Activated T-cell treated with anti-CD3 and anti-CD28 coated beads for 1 hour (primary cell): ENCODE results near the gene THRA.

ENCODE experiments used
- DNase-seq: peaks from one replicate; pipeline ENCODE4 v3.0.0-alpha.2; 2020; ENCODE audit warnings: low read depth

THRA gene

DNA sequence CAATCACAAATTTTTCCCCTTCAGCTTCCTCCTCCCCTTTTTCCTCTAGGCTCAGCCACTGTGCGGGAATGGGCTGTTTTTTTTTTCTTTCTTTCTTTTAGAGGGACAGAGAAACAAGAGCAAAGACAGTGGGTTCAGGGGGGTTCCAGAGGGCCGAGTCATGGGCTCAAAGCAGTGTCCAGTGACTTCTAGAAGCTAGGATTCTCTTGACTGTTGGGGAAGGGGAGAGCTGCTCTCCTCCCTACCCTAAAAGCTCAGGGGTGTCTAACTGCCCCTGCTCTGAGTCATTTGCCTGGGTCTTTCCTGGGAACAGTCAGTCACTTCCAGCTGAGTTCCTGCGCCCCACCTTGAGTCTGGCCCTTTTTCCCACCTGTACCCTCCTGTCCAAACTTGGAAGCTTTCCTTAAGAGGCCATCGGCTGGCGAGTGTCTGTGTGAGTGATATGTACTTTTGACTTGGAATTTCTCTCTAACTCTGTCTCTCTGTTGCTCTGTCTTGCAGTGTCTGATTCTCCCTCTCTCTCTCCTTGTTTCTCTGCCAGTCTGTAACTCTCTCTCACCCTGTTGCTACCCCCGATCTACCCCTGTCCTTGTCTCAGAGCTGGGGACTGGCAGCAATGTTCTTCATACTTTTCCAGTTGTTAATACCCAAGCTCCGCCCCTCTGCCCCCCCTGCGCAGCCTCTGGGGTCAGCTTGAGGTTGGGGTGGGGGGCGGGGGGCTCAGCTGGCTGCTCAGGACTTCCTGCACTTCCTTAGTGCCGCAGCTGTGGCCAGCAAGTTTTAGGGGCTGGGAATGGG, 2.4 kb downstream of the THRA start:
- no peak for DNase-seq

DNA sequence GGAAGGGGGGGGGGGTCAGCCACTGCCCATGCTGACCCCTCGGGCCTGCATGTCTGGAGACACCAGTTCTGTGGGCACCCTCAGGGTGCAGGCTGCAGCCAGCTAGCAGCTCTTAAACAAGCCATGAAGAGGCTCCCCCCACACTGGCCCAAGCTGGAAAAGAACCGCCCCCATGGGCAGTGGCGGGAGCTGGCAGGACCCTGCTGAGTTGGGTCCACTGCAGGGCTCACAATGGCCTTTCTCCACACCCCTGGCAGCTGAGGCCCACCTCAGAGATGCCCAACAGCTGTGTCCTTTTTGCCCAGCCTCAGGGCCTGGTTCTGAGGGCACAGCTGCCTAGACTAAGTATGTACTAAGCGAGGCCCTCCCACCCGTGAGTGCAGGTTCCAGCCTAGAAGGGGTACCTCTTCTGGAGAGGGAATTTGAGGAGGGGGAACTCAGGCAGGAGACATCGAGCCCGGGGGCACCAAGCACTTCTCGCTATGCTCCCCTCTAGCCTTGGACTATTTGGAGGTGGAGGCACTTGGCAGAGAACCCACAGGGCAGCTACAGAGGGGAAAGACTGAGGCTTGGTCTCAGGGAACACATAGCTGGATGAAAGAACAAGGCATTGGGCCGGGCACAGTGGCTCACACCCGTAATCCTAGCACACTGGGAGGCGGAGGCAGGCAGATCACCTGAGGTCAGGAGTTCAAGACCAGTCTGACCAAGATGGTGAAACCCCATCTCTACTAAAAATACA, 3.2 kb downstream of the THRA start:
- DNase-seq, result no peak

DNA sequence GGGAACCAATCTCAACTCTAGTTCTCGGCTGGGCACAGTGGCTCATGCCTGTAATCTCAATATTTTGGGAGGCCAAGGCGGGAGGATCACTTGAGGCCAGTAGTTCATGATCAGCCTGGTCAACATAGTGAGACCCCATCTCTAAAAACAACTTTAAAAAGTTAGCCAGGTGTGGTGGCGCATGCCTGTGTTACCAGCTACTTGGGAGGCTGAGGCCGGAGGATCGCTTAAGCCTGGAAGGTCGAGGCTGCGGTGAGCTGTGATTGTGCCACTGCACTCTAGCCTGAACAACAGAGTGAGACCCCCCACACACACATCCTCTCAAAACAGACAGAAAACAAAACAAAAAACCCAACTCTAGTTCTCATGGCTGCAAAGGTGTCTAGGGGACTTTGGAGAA, 4.9 kb downstream of the THRA start:
- DNase-seq, result no peak

DNA sequence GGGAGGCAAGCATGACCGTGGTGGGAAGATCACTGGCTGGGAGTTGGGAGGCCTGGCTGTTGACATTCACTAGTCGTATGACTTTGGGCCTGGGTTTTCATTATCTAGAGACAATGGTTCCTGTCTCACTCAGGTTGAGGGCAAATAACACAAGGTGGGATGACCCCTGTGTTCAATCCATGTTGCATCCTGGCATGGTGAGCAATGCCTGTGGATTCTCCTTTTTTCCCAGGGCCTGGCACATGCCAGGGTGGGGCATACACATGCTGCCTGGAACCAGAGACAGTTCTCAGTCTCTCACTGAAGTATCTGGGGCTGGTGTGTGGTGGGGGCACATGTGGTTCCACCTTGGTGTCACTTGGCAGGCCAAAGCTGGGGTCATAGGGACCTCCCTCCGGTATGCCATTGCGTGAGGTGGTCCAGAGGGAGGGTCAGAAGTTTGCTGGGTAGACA, 5.4 kb downstream of the THRA start:
- no peak for DNase-seq

DNA sequence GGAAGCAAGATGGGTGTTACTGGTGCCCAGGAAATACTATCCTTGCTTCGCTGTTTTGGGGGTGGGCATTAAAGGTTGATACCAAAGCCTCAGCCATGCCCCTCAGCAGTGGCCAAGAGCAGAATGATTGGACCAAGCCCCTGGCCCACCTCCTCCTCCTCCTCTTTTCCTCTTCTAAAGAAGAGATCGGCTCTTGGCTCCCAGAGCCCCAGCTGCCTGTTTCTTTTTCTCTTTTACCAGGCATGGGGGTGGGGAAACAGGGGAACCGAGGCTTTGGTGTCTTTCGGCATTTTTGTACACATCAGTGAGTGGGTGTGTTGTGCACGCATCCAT, 5.8 kb downstream of the THRA start:
- no peak for DNase-seq

DNA sequence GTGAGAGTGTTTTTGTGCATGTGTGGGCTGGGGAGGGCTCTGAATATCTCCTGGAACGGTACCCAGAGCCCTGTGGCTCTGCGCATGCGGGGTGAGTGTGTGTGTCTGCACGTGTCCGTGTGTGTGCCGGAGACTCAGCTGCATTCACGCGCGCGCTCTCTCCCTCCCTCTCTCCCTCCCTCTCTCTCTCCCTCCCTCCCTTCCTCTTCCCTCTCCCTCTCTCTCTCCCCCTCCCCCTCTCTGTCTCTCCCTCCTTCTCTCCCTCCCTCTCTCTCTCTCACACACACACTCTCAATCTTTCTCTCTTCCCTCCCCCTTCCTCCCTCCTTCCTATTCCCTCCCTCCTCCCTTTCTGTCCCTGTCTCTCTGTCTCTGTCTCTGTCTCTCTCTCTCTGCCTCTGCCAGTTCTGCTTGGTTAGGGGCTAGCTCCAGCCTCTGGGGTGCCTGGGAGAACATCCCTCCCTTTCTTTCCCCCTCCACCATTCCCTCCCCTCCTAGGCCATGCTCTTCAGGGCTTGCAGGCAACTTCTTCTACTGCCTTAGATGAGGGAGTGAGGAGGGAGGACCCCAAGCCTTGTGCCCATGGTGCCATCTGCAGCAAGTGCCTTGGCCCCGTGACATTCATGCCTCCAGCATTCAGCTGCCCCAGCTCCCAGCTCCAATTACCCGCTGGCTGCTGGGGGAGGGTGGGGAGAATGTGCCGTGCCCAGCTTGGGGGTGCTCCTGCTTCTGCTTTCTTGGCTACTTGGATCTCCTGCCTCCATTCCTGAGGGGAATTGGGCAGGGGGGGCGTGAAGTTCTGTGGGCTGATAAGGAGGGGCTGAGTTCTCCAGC, 6.4 kb downstream of the THRA start:
- peak; percentile 77 for DNase-seq

DNA sequence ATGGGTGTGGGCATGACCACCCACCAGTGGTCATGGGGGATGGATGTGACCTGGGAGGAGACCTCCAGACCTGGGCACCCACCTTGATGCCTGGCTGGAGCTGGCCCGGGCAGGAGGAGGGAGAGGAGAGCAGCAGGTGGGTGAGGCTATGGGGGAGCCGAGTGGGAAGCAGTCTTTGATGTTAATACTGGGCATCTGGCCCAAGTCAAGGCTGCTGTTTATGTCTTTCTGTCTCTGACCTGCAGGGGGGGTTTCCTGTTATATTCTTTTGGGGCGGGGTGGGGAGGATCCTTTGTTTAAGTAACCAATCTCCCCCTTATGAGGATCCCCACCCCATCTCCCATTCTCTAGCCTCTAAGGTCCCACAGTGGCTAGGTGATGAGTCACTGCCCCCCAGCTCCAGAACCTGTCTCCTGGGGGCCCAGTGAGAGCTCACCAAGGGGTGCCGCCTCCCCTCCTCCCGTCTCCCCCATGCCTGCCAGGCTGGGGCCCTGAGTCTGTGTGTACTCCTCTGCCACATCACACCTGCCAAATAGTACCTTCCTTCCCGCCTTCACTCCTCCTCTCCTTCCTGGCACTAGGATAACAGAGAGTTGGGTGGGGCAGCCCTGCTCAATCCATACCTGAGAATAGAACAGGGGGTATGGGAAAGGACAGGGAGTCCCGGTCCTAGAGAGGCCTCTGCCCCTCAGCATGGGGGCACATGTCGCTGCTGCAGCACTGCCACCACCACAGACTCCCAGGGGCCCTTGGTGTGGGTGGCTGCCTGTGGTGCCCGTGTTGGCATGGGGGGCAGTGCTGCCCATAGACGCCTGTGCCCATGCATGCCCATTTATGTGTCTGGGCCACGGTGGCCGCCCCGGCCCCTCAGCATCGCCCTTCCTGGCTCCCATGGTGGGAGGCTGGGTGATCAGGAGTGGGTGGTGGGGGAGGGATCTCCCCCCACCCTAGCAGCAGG, 7.3 kb downstream of the THRA start:
- no peak for DNase-seq

DNA sequence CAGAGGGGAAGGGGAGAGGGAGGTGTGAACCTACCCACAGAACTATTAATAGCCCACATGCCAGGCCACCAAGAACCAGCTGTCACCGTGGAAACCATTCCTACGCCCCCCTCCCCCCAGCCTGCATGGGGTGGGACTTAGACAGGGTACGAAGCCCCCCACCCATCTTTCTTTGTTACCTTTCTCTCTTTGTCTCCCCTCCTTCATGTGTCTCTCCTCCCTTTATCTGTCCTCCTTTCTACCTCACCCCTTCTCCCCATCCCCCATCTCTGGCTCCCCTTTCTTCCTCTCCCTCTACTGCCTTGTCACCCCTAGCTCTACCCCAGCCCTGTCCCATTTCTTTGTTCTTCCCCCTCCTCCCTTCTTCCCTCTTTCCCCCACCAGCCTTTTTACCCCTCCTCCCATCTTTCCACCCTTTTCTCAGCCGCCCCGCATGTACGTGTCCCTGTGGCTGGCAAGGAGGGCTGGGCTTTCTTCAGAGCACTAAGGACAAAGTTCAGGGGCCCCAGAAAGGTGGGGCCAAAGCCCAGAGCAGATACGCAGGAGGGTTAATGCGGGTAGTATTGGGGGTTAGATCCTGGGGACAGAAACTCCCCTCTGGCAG, 8.0 kb downstream of the THRA start:
- DNase-seq, result no peak

DNA sequence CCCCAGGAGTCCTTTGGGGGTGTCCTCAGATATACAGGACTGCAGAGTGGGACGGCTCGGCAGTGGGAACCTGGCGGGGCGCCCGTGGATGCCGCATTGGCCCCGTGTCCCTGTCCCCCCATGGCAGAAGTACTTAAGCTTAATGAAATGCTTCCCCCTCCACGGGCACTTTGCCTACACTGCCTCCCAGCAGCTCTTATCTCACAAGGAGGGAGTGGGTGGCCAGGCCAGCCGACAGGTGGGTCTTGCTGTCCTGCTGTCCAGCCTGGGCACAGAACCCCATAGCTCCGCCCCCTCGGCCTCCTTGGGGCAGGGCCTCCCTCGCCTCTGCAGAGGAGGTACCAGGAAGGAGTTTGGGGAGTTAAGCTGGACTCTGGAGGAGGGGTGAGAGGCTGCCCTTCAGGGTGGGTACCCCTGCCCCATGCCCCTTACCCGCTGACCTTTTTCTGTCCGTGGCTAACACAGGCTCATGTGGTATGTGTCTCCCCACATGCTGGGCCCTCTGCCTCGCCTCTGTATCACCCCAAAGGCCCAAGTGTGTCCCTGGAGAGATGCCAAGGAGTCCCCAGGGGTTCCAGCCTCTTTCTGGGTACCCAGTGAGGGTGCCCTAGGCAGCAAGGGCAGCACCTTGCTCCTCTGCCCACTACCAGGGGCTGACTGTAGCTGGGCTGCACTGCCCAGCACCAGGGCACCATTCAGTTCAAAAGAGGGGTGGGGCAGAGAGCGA, 8.7 kb downstream of the THRA start:
- no peak for DNase-seq

DNA sequence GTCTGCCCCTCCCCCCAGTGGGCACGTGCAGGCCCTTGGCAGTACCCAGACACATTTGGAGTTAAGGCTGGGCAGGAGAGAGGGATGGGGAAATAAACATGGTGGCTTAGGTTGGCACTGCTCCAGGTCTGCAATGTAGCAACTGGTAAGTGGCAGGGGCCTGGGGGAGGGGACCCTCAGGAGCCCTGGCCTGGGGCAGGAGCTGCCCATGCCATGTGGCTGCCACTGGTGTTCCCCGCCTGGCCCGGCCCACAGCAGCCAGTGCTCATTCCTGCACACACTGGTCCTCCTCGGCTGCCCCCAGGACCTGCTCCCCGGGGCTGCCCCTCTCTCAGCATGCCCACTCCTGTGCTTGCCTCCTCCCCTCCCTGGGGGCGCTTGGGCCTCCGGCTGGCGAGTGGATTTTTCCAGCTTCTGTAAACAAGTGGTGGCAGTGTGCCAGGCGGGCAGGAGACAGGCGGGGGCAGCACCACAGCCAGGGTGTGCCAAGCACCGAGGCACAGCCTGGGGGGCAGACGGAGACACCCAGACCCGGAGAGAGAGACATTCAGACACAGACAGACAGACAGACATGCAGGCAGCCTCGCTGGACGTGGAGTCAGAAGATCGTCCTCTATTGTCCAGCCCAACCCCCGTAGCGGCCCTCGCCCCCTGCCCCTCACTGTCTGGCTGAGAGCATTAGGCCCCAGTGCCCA, 9.4 kb downstream of the THRA start:
- no peak for DNase-seq

DNA sequence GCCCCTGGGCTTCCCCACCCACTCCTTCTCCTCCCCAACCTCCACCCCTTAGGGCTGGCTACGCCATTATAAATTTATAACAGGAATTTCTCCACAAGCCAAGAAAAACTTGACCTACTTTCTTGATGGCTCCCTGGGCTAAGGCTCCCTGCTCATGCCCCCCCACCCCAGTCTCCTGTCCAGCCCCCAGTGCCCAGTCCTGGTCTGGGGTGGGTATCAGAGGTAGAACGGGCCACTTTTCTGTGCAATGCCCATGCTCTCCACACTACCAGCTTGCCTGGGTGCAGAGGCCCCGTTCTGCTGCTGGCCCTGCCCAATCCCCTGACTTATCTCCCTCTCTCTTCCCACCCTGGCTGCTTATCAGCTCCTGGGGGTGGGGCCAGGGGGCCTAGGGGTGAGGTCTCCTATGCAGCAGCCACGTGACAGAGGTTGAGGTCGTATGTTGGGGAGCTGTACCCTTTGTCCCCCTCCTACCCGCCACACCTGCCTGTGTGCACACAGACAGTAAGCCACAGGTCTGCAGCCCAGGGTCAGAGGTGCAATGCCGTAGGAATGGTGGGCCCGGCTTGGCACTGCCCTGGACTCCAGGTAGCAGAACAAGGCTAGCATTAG, 10.1 kb downstream of the THRA start:
- no peak for DNase-seq

DNA sequence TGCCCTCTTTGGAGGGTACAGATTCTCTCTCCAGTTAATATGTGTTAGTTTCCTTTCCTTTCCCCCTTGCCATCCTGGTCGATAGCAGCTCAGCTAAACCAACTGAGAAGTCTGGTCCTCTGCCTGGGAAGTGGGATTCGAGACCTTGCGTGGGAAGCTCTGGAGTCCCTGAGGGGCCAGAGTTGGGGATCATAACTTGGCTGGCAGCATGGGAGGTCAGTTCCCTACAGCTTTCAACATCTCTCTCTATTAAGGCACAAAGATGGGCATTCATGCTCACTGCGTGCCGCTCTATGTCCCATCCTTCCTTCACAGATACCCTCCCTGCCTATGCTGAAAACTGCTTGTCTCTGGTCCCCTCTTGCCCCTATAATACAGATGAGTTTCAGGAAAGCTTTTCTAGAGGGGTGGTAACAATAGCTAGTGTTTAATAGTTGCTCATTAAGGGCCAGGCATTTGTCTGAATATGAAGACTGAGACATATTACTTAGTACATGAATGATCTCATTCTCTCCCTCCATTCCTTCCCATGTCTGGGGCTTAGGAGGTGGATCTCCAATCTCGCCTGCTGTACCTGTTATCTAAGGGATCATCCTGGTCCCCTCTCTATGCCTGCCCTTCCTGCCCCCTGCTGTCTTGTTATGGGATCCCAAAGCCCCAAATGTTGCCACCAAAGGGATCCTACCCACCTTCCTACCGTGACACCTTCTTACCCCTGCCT, 10.8 kb downstream of the THRA start:
- DNase-seq, result no peak

DNA sequence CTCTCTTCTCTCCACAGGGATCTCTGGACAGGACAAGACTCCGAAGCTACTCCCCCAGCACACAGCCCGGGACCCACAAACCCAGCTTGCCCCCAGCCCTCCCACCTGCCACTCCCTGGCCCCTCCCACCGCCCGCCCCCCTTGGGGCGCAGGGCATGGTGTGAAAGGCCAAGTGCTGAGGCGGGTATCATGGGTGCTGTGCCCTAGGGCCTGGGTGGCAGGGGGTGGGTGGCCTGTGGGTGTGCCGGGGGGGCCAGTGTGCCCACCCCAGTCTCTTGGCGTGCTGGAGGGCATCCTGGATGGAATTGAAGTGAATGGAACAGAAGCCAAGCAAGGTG, 11.4 kb downstream of the THRA start:
- no peak for DNase-seq

DNA sequence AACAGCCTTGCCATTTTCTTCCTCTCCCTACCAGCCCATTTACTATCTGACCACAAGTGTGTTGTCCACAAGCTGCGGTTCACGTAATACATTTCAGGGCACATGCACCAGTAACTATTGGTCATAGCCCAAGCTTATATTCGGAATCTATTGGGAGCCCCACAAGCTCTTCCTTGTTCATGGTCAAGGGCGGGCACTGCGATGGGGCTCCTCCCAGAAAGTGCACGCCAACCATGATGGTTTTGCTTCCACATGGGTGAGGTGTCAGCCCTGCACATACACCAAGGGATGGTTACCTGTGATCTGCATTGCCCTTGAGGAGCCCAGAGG, 12.1 kb downstream of the THRA start:
- no peak for DNase-seq

DNA sequence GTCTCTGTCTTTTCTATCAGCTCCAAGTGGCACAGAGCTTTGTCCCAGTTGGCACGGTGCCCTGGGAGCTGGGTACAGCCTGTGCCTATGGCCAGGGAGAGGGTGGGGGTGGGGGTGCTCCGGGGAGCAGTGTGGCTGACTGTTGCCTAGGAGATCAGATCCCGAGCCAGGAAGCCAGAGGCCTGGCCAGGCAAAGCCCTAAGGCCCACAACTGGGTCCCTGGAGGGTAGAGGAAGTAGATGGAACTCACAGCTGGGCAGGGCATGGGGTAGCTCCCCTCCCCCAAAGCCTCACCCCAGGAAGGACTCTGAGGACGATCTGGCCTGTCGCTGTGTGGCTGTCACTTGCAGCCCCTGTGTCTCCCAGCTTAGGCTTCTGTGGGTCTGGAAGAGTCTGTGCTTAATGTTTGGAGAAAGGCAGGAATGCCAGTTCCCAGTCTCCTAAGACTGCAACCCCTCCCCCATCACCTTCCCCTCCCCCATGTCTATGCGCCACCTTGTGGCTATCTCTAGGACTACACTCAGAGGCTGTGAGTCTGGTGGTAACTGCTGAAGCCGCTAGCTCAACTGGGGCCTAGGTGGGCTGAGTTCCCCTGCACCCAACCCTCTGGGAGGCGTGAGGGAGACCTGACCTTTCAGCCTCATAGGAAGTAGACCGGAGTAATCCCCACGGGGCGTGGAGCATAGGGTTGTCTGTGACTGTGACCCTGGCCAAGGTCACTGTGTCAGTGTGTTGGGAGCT, 12.6 kb downstream of the THRA start:
- DNase-seq, result peak; percentile 61

DNA sequence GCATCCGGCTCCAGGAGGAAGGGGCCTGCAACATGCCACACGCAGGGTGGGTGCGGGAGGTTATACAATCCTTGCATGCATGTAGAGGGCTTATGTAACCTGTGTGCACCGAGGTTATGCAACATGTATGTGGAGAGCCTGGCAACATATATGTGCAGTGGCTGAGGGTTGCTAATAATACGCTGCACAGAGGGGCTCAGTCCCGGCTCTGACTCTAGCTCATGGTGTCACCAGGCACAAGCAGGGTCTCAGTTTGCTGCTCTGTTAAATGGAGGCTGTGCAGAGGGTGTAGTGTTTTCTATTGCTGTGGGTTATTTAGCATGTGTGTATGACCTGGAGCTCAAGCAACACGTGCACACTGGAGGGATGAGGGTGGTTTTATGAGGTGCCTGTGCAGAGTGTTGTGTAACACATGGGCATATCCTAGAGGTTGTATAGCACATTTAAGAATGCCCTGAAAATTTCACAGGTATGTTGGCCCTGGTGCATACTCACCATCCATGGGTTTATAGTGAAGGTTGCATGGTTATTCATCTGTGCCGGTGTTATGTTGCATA, 13.3 kb downstream of the THRA start:
- no peak for DNase-seq

DNA sequence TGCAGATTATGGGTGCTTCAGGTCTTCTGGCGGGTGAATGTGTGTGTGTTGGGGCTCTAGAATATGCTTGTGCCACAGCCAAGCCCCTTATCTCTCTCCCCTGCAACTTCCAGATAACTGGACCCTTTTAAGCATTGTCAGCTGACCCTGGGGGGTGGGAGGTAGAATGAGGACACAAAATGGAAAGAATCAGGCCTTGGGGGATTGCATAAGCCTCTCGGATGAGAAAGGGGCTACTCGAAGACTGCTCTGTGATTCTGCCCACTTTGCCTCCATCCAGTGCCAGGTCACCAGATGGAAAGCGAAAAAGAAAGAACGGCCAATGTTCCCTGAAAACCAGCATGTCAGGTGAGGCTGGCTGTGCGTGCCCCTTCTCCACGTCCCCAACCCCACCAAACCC, 13.8 kb downstream of the THRA start:
- no peak for DNase-seq

DNA sequence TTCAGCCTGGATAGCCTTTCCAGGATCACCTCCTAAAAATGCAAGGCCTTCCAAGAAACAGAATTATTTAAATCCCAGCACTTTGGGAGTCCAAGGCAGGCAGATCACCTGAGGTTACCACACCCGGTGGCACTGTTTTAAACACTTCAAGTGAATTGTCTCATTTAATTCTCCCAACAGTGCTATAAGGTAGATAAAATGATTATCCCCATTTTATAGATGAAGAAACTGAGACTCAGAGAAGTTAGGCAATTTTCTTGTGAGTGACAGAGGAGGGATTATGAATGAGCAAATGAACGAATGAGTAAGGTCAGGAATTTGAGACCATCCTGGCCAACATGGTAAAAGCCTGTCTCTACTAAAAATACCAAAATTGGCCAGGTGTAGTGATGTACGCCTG, 16.8 kb downstream of the THRA start:
- no peak for DNase-seq
